Measurements from ENCODE around the gene DDO.

DDO gene

DNA sequence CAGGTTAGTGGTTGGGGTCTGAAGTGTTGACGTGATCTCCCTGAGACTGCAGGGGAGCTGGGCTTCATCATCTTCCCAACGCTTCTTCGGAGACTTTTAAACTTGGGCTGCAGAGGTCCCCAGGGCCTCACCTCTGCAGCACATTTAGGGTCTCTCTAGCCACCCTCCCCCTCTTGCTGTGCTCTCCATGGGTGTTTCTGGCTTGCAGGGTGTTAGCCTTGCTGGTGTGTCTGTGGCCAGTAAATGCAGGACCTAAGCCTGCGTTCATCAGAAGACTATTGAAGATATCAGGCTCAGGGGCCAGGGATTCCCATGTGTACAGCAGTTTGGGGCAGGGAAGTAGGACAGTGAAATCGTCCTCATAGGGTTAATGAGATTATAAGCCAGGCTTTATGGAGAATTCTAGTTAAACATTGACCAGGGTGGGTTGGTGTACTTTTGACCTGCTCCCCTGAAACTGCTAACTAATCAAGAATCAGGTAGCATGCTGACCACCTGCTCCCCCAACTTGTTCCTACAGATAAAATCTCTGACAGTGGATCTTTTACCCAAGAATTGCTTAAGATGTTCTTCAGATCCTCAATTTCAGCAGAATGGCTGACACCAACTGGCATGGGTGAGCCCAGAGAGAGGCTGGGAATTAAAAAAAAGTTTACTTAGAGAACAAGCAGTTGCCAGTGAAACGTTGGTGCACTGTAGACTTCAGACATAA, 3.8 kb upstream of the DDO start:
- no peak for DNase-seq (ENCODE audit: low read depth in 2 of 2)

DNA sequence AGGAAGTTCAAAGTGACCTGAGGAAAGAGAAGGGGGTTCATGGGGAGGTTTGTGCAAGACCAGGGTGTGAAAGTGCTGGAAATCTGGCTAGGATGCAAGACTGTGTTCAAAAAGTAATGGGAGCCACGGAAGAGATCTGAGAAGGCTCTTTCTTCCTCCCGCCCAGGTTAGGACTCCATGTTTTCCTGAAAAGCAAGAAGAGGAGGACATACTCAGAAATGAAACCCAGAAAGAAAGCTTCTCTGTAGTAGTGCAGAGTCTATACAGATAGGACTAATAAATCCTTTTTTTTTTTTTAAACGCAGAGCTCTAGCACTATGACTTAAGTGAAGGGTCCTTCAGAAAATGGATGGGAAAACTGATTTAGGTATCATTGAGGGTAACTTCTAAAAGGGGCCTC, 3.2 kb upstream of the DDO start:
- no peak for DNase-seq (ENCODE audit: low read depth in 2 of 2)

- no peak for DNase-seq (ENCODE audit: low read depth in 2 of 2)
Measured at GRCh38 chr6:110414669-110415068, 706 bp downstream of the DDO start.

DNA sequence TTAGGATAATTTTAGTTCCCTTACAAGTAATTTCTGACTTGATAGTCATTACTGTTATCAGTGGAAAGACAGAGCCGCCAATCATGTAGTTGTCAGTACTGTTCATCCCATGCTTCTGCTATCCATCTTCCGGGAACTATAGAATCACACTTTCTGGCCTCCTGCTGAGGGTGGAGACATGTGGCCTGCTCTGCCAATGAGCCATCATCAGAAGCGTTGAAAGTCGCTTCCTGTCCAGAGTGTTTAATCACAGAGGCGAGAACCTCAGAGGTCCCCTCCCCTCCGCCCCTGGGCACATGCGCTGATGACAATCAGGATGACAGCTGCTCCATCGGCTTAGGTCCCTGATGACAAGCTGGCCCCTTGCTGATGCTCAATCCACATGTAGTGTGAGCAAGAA, 3.0 kb downstream of the DDO start:
- no peak for DNase-seq (ENCODE audit: low read depth in 2 of 2)

GRCh38 chr6:110410511-110410910, 4.9 kb downstream of the DDO start:
- DNase-seq (ENCODE audit: low read depth in 2 of 2) = no peak

DNA sequence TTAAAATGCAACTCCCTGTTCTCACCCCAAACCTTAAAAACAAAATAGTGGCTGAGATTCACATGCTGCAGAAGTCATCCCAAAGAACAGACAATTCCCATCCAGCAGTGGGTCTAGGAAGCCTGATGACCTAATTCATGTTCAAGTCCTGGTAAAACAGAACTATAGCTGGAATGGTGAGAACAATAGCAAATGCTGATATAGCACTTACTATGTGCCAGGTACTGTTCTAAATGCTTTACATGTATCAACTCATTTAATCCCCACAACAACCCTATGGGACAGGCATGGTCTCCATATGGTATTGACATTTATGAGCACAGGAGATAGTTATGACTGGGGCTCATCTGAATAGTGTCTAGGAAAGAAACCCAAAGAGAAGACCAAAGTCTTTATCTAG, 5.6 kb downstream of the DDO start:
- DNase-seq (ENCODE audit: low read depth in 2 of 2) = no peak

GRCh38 chr6:110408901-110409300, 6.5 kb downstream of the DDO start:
- no peak for DNase-seq (ENCODE audit: low read depth in 2 of 2)

- no peak for DNase-seq (ENCODE audit: low read depth in 2 of 2)
Measured at GRCh38 chr6:110404607-110405006, 10.8 kb downstream of the DDO start.

GRCh38 chr6:110401585-110402176, 13.7 kb downstream of the DDO start:
- DNase-seq (ENCODE audit: low read depth in 2 of 2) = no peak

GRCh38 chr6:110400208-110400607, 15.2 kb downstream of the DDO start:
- DNase-seq (ENCODE audit: low read depth in 2 of 2) = no peak

DNA sequence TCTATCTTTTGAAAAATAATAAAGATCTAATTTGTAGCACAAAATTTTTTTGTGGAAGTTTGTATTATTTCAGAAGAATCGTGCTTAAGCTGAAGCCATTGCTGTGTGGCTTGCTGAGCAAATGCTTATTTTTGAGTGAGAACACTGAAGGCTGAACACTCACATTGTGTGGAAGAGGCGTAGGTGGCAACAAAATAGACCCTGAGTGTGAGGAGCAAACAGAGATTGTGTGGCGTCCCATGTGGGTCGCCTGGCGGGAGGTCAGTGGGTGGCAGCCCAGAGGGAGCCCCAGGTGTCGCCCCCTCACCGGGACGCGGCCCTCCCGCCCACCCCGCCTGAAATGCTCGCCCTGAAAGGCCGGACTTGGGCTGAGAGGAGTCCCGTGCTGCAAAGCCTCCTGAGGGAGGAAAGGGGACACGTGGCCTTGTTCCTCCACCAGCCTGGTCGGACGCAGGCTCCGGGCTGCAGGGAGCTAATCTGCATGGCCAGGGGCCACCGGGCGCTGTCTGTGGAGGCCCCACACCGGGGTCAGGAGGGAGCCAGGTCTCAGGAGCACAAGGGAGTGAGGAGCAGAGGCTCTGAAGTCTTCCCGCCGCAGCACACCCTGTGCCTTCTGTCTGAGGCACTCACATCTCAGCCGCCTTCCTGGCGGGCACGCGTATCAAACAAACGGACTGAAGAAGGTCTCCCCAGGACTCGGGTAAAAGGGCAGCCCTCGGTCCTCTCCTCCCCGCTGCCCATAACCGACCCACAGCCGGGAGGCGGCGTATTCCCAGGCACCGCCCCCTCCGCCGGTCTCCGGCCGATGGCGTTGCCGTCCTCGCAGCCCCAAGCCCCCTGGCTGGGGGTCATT, 15.9 kb downstream of the DDO start:
- DNase-seq (ENCODE audit: low read depth in 2 of 2) = no peak

GRCh38 chr6:110398778-110399177, 16.6 kb downstream of the DDO start:
- DNase-seq (ENCODE audit: low read depth in 2 of 2) = no peak

DNA sequence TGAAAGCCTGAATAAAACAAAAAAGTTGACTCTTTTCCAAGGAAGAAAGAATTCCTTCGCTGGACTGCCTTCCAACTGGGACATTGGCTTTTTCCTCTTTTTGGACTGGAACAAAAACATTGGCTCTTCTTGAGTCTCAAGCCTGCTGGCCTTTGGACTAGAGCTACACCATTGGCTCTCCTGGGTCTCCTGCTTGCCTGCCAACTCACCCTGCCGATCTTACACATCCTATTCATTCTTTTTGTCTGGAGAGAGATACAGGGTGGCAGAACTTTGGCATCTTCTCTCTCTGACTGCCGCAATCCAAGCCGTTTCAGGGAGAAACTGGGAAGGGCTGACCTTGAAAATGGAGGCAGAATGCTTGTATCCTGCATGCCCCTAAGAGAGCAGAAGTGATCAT, 20.2 kb downstream of the DDO start:
- DNase-seq (ENCODE audit: low read depth in 2 of 2) = no peak

DNA sequence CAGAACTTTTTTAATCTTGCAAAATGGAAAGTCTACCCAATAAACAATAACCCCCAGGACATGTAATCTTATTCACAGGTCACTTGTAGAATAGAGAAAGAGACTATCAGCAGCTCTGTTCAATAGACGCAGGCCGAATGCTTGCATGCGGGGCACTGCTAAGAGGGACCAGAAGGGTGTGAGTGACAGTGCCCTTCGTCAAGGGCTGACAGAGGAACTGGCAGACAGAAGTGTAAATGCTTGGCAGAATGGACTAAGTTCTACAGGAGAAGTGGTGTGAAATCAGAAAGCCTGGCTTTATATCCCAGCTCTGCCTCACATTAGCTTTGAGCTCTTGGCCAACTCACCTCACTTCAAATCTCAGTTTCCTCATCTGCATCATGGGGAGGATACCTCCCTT, 21.0 kb downstream of the DDO start:
- DNase-seq (ENCODE audit: low read depth in 2 of 2) = no peak

GRCh38 chr6:110392727-110393126, 22.6 kb downstream of the DDO start:
- no peak for DNase-seq (ENCODE audit: low read depth in 2 of 2)

GRCh38 chr6:110390404-110390803, 25.0 kb downstream of the DDO start:
- DNase-seq (ENCODE audit: low read depth in 2 of 2) = no peak

DNA sequence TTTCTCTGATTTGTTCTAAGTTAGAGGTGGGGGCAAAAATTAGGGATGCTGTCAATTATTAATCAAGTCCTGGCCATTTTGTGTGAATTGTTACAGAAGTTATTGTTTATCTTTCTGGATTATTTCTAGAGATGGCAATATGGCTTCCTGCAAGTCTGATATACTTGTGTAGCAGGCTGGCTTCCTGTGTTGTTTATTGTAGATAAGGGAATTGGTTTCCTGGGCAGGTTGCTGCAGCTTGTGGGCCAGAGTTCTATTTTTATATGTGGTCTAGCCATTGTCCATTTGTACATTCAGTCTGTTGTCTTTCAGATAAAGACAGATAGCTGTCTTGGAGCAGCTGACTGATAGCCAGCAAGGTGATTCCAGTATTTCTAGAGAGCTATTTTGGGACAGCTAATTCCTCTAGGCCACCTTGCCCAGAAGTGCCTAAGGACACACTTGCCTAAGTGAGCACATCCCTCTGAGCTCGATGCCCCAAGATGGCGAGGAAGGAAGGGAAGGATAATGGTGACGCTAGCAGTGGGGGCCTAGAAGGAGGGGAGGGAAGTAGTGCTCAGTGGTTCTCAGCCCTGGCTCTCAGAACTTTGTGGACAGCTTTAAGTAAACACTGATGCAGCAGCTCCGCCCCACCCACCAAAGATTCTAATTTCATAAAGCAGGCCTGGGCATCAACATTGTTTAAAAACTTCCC, 25.5 kb downstream of the DDO start:
- no peak for DNase-seq (ENCODE audit: low read depth in 2 of 2)

GRCh38 chr6:110387986-110388385, 27.4 kb downstream of the DDO start:
- no peak for DNase-seq (ENCODE audit: low read depth in 2 of 2)

DNA sequence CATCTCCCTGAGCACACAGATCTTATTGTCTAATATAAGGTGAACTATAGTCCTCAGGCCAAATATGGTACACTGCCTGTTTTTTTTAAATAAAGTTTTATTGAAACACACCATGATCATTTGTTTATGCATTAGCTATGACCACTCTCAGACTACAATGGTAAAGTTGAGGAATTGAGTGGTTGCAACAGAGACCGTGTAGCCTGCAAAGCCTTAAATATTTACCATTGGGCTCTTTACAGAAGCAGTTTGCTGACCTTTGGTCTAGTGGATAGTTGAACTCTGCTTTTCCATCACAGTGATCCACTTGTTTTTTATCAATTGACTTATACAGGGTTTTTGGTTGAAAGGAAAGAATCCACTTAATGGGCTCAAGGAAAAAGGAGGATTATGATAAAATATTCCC, 29.9 kb downstream of the DDO start:
- no peak for DNase-seq (ENCODE audit: low read depth in 2 of 2)

- no peak for DNase-seq (ENCODE audit: low read depth in 2 of 2)
Measured at GRCh38 chr6:110378552-110378951, 36.8 kb downstream of the DDO start.

DNA sequence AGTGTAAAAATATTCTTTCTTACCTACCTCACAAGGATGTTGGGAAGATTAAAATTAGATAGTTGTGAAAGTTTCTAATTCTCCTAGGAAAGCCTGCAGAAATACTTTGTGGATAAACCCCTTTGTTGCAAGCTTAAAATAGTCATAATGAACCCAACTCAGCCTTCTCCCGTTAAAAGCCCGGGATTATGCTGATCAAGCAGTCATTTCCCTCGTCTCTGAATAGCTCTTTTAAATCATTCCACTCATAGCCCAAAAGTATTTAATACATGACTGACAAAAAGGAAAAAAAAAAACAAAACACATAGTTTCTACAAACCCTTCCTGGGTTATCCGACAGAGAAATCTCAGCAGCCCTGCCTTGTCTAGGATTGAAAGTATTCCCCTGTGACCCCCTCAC, 46.3 kb downstream of the DDO start:
- DNase-seq (ENCODE audit: low read depth in 2 of 2) = no peak

DNA sequence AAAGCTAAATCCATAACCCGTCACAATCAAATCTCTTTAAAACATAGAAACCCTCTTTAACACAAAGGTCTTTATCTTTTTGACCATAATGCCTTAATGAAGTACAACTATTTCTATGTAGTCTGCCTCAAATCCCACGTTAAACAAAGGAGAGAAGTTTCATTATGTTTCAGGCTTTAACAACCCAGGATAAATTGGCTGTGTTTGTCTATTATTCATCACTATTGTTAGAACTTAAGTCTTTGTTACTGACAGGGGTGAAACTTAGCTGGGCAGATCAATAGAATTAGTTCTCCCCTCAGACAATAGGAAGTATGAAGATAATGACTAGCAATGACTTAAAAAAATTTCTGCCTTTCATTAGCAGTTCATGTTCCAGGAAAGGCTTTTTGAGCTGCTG, 47.1 kb downstream of the DDO start:
- DNase-seq (ENCODE audit: low read depth in 2 of 2) = no peak

Measured in stimulated activated CD4-positive, alpha-beta T cell treated with anti-CD3 and anti-CD28 coated beads, Interleukin-1b, Interleukin-23, amount 100 ng/mL, for 4 hours (primary cell).